ENCODE results near the gene TEX28. TPM values are rescaled to one million over a fixed set of nuclear protein-coding genes. Genes with fewer than 3 reads are reported as not detected.
A peak's percentile ranks its signal among the peaks of the same experiment; 100 is the strongest.

TEX28 gene
- total and polyA plus RNA-seq, 2 experiments from 2014 or later = not detected

DNA sequence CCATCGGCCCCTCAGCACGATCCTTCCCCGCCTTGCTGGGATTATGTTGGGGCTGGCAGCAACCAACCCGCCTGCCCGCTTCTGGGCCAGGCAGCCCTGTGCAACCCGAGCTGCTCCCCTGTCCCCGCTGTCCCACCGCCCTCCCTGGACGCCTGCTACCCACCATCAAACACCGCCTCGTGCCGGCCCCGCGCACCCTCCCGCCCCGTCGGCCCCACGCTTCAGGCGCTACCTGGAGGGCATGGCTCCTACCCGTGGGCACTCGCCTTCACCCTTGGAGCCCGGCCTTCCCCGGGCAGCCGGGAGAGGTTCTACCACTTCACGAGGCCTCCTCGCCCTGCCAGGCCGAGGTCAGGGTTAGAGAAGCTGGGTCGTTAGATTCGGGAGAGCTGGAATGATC lies 37.6 kb upstream of the TEX28 start:
- Histone ChIP-seq H3K36me3 (no peaks in the 10 kb centered on the region), H3K27ac (no peak overlapping the region), H3K9me3 (ENCODE audit: low read depth) (no peaks in the 10 kb centered on the region), H3K4me1 (ENCODE audit: low read depth) (no peaks in the 10 kb centered on the region), H3K4me3 (no peak overlapping the region), H3K27me3 (no peaks in the 10 kb centered on the region)
- TF ChIP-seq CTCF (IDR thresholded peaks at IDR 0.05; ENCODE audit: low read depth, low read length) = no peak
- DNase-seq (ENCODE audit: low read depth in 1 of 2, low spot score in 1 of 2) = no peak

DNA sequence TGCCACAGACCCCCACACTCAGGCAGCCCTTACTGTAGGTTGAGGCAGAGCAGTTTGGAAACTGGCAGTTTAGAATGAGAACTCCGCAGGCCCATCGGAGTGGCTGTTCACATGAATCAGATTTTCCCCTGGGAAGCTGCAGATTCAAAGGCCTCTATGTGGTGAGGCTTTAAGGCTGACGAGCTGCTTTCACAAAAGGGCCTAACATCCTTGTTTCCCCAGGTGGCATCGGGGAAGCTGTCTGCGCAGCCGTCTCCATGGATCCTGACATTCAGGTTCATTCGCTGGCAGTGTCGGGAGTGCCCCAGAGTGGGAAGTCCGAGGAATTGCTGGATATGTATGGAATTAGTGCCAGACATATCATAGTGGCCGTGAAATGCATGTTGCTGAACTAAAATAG lies 34.4 kb upstream of the TEX28 start:
- Histone ChIP-seq H3K36me3 (no peaks in the 10 kb centered on the region), H3K27ac (no peak overlapping the region), H3K4me3 (no peak overlapping the region), H3K4me1 (ENCODE audit: low read depth) (no peaks in the 10 kb centered on the region), H3K27me3 (no peaks in the 10 kb centered on the region), H3K9me3 (ENCODE audit: low read depth) (no peaks in the 10 kb centered on the region)
- DNase-seq (ENCODE audit: low read depth in 1 of 2, low spot score in 1 of 2) = no peak
- no peak for TF ChIP-seq CTCF (IDR thresholded peaks at IDR 0.05; ENCODE audit: low read depth, low read length)

DNA sequence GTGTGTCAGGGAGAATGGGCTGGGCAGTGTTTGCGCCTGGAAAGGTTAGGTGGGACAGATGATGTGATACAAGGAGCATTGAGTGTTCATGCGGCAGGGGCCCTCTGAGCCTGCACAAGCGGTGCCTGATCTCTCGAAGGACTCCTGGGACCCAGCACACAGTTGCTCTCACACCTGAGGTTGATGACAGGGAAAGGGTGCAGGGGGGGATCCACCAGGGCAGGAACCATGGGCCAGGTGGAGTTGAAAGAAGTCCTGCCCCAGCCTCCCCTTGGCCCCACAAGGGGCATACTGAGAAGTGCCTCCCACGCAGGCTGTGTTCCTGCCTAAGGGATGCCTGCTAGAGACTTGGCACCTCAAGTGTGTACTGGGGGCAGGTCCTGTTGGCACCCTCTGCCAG lies 33.7 kb upstream of the TEX28 start:
- Histone ChIP-seq H3K27ac (no peak overlapping the region), H3K9me3 (ENCODE audit: low read depth) (no peaks in the 10 kb centered on the region), H3K4me3 (no peak overlapping the region), H3K27me3 (no peaks in the 10 kb centered on the region), H3K36me3 (no peaks in the 10 kb centered on the region), H3K4me1 (ENCODE audit: low read depth) (no peaks in the 10 kb centered on the region)
- TF ChIP-seq CTCF (IDR thresholded peaks at IDR 0.05; ENCODE audit: low read depth, low read length) = no peak
- no peak for DNase-seq (ENCODE audit: low read depth in 1 of 2, low spot score in 1 of 2)

GRCh38 chrX:154327038-154327820 lies 32.3 kb upstream of the TEX28 start:
- no peaks in the 10 kb centered on the region for H3K27me3 ChIP-seq
- DNase-seq (ENCODE audit: low read depth in 1 of 2, low spot score in 1 of 2) = no peak
- no peak overlapping the region for H3K27ac ChIP-seq

DNA sequence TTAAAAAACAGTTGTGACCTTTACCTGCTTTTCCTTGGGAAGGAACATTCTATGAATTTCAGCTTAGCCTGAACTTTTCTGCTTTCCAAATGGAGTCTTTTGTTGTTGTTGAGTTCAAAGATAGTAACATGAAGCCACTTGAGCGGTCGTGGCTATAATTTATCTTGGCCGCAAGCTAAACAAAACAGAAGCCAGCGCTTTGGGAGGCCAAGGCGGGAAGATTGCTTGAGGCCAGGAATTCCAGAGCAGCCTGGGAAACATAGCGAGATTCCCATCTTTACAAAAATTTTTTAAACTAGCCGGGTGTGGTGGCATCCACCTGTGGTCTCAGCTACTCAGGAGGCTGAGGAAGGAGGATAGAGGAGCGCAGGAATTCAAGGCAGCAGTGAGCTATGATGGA lies 30.6 kb upstream of the TEX28 start:
- no peaks in the 10 kb centered on the region for H3K9me3 ChIP-seq (ENCODE audit: low read depth)
- peak in 1 of 2 donors; percentile 54 for DNase-seq (ENCODE audit: low read depth in 1 of 2, low spot score in 1 of 2)
- no peak for TF ChIP-seq CTCF (IDR thresholded peaks at IDR 0.05; ENCODE audit: low read depth, low read length)
- H3K4me3 ChIP-seq = no peak overlapping the region
- no peak overlapping the region for H3K27ac ChIP-seq
- no peaks in the 10 kb centered on the region for H3K36me3 ChIP-seq
- no peaks in the 10 kb centered on the region for H3K4me1 ChIP-seq (ENCODE audit: low read depth)
- H3K27me3 ChIP-seq = no peaks in the 10 kb centered on the region

More at GRCh38 chrX:154327038-154327820, 32.3 kb upstream of the TEX28 start:
- no peaks in the 10 kb centered on the region for H3K4me1 ChIP-seq (ENCODE audit: low read depth)
- no peak for TF ChIP-seq CTCF (IDR thresholded peaks at IDR 0.05; ENCODE audit: low read depth, low read length)
- H3K36me3 ChIP-seq = no peaks in the 10 kb centered on the region
- H3K4me3 ChIP-seq = no peak overlapping the region
- no peaks in the 10 kb centered on the region for H3K9me3 ChIP-seq (ENCODE audit: low read depth)
